22Rv1 (cell line): ENCODE data around the gene TBC1D22A.

ENCODE experiments used
- ZFX ChIP-seq: fragments of 450-650 bp; IDR thresholded peaks from 2 replicates; pipeline ENCODE4 v1.6.1; 2017; ENCODE audit warnings: antibody characterized with exemption, borderline replicate concordance
- TF ChIP-seq, protein P1 (sequence below): fragments of 450-650 bp; IDR thresholded peaks from 2 replicates; pipeline ENCODE4 v1.5.1; 2017; ENCODE audit warnings: mild to moderate bottlenecking

DNA sequence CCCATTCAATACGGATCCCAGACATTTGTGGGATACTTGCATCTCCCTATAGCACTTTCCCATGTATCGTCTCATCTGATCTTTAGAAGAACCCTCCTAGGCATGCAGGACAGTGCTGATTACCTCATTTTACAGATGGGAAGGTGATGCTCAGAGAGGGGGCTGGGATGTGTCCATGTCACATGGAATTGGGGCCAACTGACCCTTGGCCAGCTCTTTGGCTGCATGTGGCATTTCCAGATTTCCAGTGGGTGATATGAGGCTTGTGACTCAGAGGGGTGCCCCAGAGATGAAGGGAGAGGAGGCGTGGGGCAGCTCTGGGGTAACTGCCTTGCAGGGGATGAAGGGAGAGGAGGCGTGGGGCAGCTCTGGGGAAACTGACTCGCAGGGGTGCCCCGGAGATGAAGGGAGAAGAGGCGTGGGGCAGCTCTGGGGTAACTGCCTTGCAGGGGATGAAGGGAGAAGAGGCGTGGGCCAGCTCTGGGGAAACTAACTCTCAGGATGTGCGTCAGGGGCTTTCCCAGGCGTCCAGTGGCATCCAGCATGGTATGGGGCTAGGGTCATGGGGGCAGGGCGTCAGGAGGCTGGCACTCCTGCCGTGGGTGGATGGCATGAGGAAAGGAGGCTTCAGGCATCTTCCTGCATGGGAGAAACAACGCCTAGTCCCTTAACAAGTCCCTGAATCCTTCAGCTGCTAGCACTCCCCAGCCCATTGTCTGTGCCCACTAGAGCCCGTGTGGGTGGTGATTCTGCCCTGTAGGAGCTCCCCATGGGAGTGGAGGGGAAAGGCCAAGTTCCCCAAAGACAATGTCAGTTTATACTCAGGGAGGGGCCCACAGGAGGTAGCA, 12.5 kb upstream of the TBC1D22A start:
- TF ChIP-seq, protein P1, sequence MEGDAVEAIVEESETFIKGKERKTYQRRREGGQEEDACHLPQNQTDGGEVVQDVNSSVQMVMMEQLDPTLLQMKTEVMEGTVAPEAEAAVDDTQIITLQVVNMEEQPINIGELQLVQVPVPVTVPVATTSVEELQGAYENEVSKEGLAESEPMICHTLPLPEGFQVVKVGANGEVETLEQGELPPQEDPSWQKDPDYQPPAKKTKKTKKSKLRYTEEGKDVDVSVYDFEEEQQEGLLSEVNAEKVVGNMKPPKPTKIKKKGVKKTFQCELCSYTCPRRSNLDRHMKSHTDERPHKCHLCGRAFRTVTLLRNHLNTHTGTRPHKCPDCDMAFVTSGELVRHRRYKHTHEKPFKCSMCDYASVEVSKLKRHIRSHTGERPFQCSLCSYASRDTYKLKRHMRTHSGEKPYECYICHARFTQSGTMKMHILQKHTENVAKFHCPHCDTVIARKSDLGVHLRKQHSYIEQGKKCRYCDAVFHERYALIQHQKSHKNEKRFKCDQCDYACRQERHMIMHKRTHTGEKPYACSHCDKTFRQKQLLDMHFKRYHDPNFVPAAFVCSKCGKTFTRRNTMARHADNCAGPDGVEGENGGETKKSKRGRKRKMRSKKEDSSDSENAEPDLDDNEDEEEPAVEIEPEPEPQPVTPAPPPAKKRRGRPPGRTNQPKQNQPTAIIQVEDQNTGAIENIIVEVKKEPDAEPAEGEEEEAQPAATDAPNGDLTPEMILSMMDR: no peak
- TF ChIP-seq ZFX: no peak
